K562 (cell line): ENCODE measurements around the gene VPS41. TPM values are rescaled to one million over a fixed set of nuclear protein-coding genes. Genes with fewer than 3 reads are reported as not detected.

Experiments
- ARID3B ChIP-seq: fragments of 250-450 bp; sonication (Bioruptor Pico); IDR thresholded peaks from 2 replicates; pipeline ENCODE4 v1.4.0; 2020; ENCODE audit warnings: borderline replicate concordance
- ATF6 ChIP-seq: sonication (generic); formaldehyde crosslinking; IDR thresholded peaks from 2 replicates; pipeline ENCODE4 v1.4.0; 2020; ENCODE audit warnings: mild to moderate bottlenecking, missing genetic modification reagents
- E2F6 ChIP-seq, 2 experiments: IDR thresholded peaks; 2 replicates each; pipeline ENCODE4 v1.6.1; 2011; ENCODE audit warnings: borderline replicate concordance in 1 of 2, control low read depth in 1 of 2, low read depth in 1 of 2, low read length in 1 of 2, mild to moderate bottlenecking in 1 of 2, mixed read lengths in 1 of 2, moderate library complexity in 1 of 2; ENCODE audit not compliant: insufficient read depth in 1 of 2, insufficient read length in 1 of 2, poor library complexity in 1 of 2, severe bottlenecking in 1 of 2; ENCODE audit errors: extremely low read depth in 1 of 2
- ELF1 ChIP-seq: fragments of 200-800 bp; sonication (Bioruptor generic); IDR thresholded peaks from 2 replicates; pipeline ENCODE4 v1.6.1; 2016; ENCODE audit warnings: missing genetic modification characterization, missing compliant biosample characterization
- FOXM1 ChIP-seq, 2 experiments: fragments of 450-650 bp in 1 of 2; sonication (generic) in 1 of 2; formaldehyde crosslinking in 1 of 2; IDR thresholded peaks; 2 replicates each; pipeline versions ENCODE4 v1.6.1 to v1.9.0; 2017 to 2022; ENCODE audit warnings: low read depth in 2 of 2, mild to moderate bottlenecking in 2 of 2, missing genetic modification reagents in 1 of 2, moderate library complexity in 1 of 2
- HDAC6 ChIP-seq: IDR thresholded peaks from 2 replicates; pipeline ENCODE4 v1.6.1; 2012; ENCODE audit warnings: low read depth, mild to moderate bottlenecking, control low read depth, inconsistent platforms, low read length, moderate library complexity
- ID3 ChIP-seq, 2 experiments: fragments of 250-450 bp in 1 of 2; fragments of 450-650 bp in 1 of 2; sonication (Bioruptor Pico) in 1 of 2; IDR thresholded peaks; 2 replicates each; pipeline versions ENCODE4 v1.6.1 to v1.8.0; 2016 to 2021; ENCODE audit warnings: mild to moderate bottlenecking in 2 of 2, moderate library complexity in 2 of 2, missing compliant biosample characterization in 1 of 2, missing genetic modification characterization in 1 of 2
- KDM1A ChIP-seq, 2 experiments: fragments of 450-650 bp; IDR thresholded peaks; 2 replicates each; pipeline ENCODE4 v1.6.1; 2016; ENCODE audit warnings: mild to moderate bottlenecking in 2 of 2
- L3MBTL2 ChIP-seq: fragments of 450-650 bp; IDR thresholded peaks from 2 replicates; pipeline ENCODE4 v1.6.1; 2016; ENCODE audit warnings: mild to moderate bottlenecking, moderate library complexity
- MLLT1 ChIP-seq, 2 experiments: fragments of 450-650 bp; IDR thresholded peaks; 2 replicates each; pipeline ENCODE4 v1.6.1; 2016
- MTA3 ChIP-seq: fragments of 450-650 bp; formaldehyde crosslinking; IDR thresholded peaks from 2 replicates; pipeline ENCODE4 v1.6.1; 2017; ENCODE audit warnings: mild to moderate bottlenecking, borderline replicate concordance
- NR2C1 ChIP-seq, 2 experiments: fragments of 450-650 bp; IDR thresholded peaks; 2 replicates each; pipeline ENCODE4 v1.6.1; 2017; ENCODE audit warnings: mild to moderate bottlenecking in 2 of 2, antibody characterized with exemption in 1 of 2, inconsistent platforms in 1 of 2, missing compliant biosample characterization in 1 of 2, missing genetic modification characterization in 1 of 2
- RBBP5 ChIP-seq: fragments of 200-600 bp; sonication (generic); IDR thresholded peaks from 2 replicates; pipeline ENCODE4 v1.6.1; 2012; ENCODE audit warnings: borderline replicate concordance, mild to moderate bottlenecking, low read length, control low read depth, inconsistent platforms; ENCODE audit not compliant: insufficient read depth, poor library complexity, severe bottlenecking
- RFX7 ChIP-seq: fragments of 250-450 bp; sonication (Bioruptor Pico); IDR thresholded peaks from 2 replicates; pipeline ENCODE4 v1.5.1; 2021; ENCODE audit warnings: mild to moderate bottlenecking
- SFPQ ChIP-seq: fragments of 200-400 bp; formaldehyde crosslinking; IDR thresholded peaks from 2 replicates; pipeline ENCODE4 v1.6.1; 2017; ENCODE audit warnings: mild to moderate bottlenecking, low read depth, low read length, moderate library complexity
- SMAD1 ChIP-seq: fragments of 150-350 bp; IDR thresholded peaks from 2 replicates; pipeline ENCODE4 v1.6.1; 2014; ENCODE audit warnings: low read length, low read depth; ENCODE audit not compliant: partially characterized antibody
- ZNF239 ChIP-seq: fragments of 250-450 bp; sonication (Bioruptor Pico); IDR thresholded peaks from 2 replicates; pipeline ENCODE4 v1.4.0; 2020; ENCODE audit warnings: mild to moderate bottlenecking
- polyA plus RNA-seq, 8 experiments: library from polyadenylated mRNA; depleted of rRNA in 4 of 8; stranded (reverse) in 5 of 8; unstranded in 3 of 8; fragments of >200 nt; fragmentation: Nextera tagmentation in 2 of 8; fragmentation: Illumina TruSeq in 1 of 8; extraction: Ambion mirVana in 2 of 8; extraction: Trizol in 1 of 8; gene quantifications; 2 replicates each; pipeline versions ENCODE4 v1.2.1 to v1.2.3, GENCODE V29; 2011 to 2014; ENCODE audit warnings: inconsistent platforms in 1 of 8, missing spikeins in 1 of 8
- total RNA-seq, 7 experiments: library from RNA; depleted of rRNA in 6 of 7; stranded (reverse); fragments of >200 nt in 6 of 7; fragmentation: Illumina TruSeq in 2 of 7; extraction: Trizol in 2 of 7; gene quantifications; 2 replicates each; pipeline versions ENCODE4 v1.2.1 to v1.2.3, GENCODE V29; 2011 to 2021; ENCODE audit warnings: low replicate concordance in 1 of 7

The VPS41 gene
- total and polyA plus RNA-seq, 9 of the 15 experiments (the other 6 are each of a cell fraction or from before 2014, with no cell fraction given) = 17.7 to 46.8 (median 32.1) TPM

- TF ChIP-seq MLLT1 (IDR thresholded peaks at IDR 0.05) (no peak), RBBP5 (no peak), E2F6 (IDR thresholded peaks at IDR 0.05; ENCODE audit: borderline replicate concordance in 1 of 2, extremely low read depth in 1 of 2, insufficient read depth in 1 of 2, insufficient read length in 1 of 2, low read depth in 1 of 2, low read length in 1 of 2, poor library complexity in 1 of 2, severe bottlenecking in 1 of 2) (peak; percentile 23 to 32), L3MBTL2 (peak; percentile 37; the same call in 1 of the 2 replicates), ID3 (CRISPR knock-in tag; IDR thresholded peaks at IDR 0.05) (no peak), ID3 (tag; IDR thresholded peaks at IDR 0.05) (no peak), SFPQ (no peak), KDM1A (IDR thresholded peaks at IDR 0.05) (no peak), ATF6 (no peak), ZNF239 (CRISPR knock-in tag) (no peak), RFX7 (CRISPR knock-in tag) (no peak), NR2C1 (IDR thresholded peaks at IDR 0.05) (no peak), NR2C1 (tag; IDR thresholded peaks at IDR 0.05) (no peak), HDAC6 (no peak), MTA3 (no peak), ELF1 (peak; percentile 21; the same call in 1 of the 2 replicates), FOXM1 (IDR thresholded peaks at IDR 0.05; ENCODE audit: low read depth) (no peak), FOXM1 (CRISPR knock-in tag; IDR thresholded peaks at IDR 0.05; ENCODE audit: low read depth) (no peak), SMAD1 (no peak), ARID3B (CRISPR knock-in tag) (no peak)
Measured at GRCh38 chr7:38855867-38856266, 53.1 kb downstream of the VPS41 start (continued).
